Activated CD4-positive, alpha-beta memory T cell treated with anti-CD3 and anti-CD28 coated beads for 36 hours (primary cell): ENCODE data around the gene TEKTIP1. TPM values are rescaled to one million over a fixed set of nuclear protein-coding genes. Genes with fewer than 3 reads are reported as not detected.

ENCODE experiments used
- CTCF ChIA-PET: fragments of 350-600 bp; sonication (Branson Sonifier 250); formaldehyde crosslinking; loops from one replicate; lab custom pipeline; 2021; ENCODE audit warnings: antibody characterized with exemption, inconsistent platforms; lab: Charles Lee
- POLR2A ChIA-PET: fragments of 350-600 bp; sonication (Branson Sonifier 250); formaldehyde crosslinking; loops from one replicate; lab custom pipeline; 2021; ENCODE audit warnings: antibody characterized with exemption; lab: Charles Lee
- DNase-seq: peaks from one replicate; pipeline ENCODE4 v3.0.0-alpha.2; 2020
- H3K27ac Mint-ChIP-seq: one replicate; pipeline ENCODE4 v1.8.0; 2021; ENCODE audit warnings: mixed read lengths
- H3K27me3 Mint-ChIP-seq: one replicate; pipeline ENCODE4 v1.8.0; 2021; ENCODE audit warnings: mixed read lengths
- H3K36me3 Mint-ChIP-seq: one replicate; pipeline ENCODE4 v1.8.0; 2021; ENCODE audit warnings: mixed read lengths
- H3K4me1 Mint-ChIP-seq: one replicate; pipeline ENCODE4 v1.8.0; 2021; ENCODE audit warnings: low read depth, mixed read lengths
- H3K4me3 Mint-ChIP-seq: one replicate; pipeline ENCODE4 v1.8.0; 2021; ENCODE audit warnings: mild to moderate bottlenecking, mixed read lengths
- H3K9me3 Mint-ChIP-seq: one replicate; pipeline ENCODE4 v1.8.0; 2021; ENCODE audit warnings: mixed read lengths
- intact Hi-C: fragments of 100-400 bp; cut with micrococcal nuclease; formaldehyde crosslinking; loops from one replicate; pipeline ENCODE4 v1.15.1; 2023
- total RNA-seq, 2 experiments: library from RNA; stranded (reverse); gene quantifications; one replicate each; pipeline ENCODE4 v1.2.3, GENCODE V29; 2021

The TEKTIP1 gene
- total RNA-seq, 2 experiments from 2014 or later, result 1.1 to 1.8 TPM

DNA sequence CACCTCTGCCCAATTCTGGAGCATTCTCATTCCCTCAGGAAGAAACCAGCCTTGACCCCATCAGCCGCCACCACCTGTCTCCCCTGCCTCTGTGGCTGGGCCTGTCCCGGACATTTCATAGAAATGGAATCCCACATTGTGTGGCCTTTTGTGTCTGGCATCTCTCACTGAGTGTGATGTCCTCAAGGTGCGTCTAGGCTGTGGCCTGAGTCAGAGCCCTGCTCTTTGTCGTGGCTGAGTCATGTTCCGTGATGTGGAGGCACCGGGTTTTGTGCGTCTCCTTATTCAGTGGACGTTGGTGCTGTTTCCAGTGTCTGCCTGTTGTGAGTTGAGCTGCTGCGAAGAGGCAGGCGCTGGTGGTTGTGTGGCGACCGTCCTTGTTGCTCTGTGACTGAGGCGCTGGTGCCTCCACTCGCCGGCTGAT, 29.4 kb upstream of the TEKTIP1 start:
- POLR2A ChIA-PET, result no interaction called here
- DNase-seq, result peak; percentile 65
- intact Hi-C loops, result loop anchor here (5.0 to 10.0 kb wide), 2 partner anchors 478 to 725 kb away; partner anchors contain the start of genes EEF2, SGTA and THOP1
- H3K9me3 Mint-ChIP-seq, result no peaks in the 10 kb centered on the region
- H3K27me3 Mint-ChIP-seq, result no peaks in the 10 kb centered on the region
- H3K4me3 Mint-ChIP-seq, result peak overlapping the region; percentile 16
- CTCF ChIA-PET, result no interaction called here
- peaks cover 53% of the 10 kb centered on the region for H3K4me1 Mint-ChIP-seq
- peaks cover 14% of the 10 kb centered on the region for H3K36me3 Mint-ChIP-seq
- H3K27ac Mint-ChIP-seq, result peak overlapping the region; percentile 42

DNA sequence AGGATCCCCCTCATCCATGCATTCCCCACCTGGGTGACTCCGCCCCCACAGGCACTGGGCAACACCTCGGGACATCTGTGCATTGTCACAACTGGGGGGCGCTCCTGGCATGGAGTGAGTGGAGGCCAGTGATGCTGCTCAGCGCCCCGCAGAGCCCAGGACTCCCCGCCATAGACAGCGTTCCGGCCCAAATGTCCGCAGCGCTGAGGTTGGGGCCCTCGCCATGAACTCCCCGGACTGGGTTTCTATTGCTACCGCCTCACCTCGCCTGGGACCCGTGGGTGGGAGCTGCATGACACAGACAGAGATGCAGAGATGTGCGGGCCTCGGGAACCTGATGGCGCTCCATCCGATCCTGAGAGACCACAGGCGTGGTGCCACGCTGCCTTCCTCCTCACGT, 28.2 kb upstream of the TEKTIP1 start:
- POLR2A ChIA-PET, result no interaction called here
- no peak for DNase-seq
- no peaks in the 10 kb centered on the region for H3K9me3 Mint-ChIP-seq
- no peak overlapping the region for H3K4me3 Mint-ChIP-seq
- intact Hi-C loops, result no loop called here
- no peaks in the 10 kb centered on the region for H3K27me3 Mint-ChIP-seq
- peaks cover 13% of the 10 kb centered on the region for H3K36me3 Mint-ChIP-seq
- CTCF ChIA-PET, result no interaction called here
- H3K27ac Mint-ChIP-seq, result no peak overlapping the region
- peaks cover 51% of the 10 kb centered on the region for H3K4me1 Mint-ChIP-seq

DNA sequence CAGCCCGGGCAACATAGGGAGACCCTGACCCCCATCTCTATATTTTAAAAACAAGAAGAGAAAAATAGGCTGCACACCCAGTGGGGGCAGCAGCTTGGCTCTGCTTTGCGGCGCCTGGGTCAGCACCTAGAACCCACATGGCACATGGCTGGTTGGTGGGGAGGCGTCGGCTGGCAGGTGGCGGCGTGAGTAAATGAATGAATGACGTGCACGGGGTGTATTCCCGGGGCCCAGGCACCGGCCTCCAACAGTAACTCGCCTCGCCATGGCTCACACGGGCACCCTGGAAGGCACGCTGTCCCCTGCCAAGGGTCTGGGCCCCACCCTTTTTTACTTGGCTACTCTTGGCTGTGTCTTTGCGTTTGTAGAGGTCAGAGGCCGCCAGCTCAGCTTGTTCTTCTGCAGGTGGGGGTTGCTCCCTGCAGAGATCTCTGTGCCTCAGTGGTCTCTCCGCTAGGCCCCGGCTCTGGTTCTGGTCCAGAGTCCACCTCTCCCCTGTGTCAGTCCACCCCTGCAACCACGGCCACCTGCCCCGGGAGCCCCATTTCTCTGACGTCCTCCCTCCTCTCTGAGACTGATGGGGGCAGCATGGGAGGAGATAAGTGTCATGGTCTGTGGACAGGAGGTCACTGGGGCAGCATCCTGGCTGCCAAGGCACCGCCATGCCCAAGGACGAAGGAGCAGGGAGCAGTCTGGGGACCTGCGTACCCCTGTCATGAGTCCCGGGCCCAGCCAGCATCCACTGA, 27.3 kb upstream of the TEKTIP1 start:
- Mint-ChIP-seq H3K4me1 (peaks cover 59% of the 10 kb centered on the region), H3K27me3 (no peaks in the 10 kb centered on the region), H3K36me3 (peaks cover 11% of the 10 kb centered on the region), H3K27ac (no peak overlapping the region), H3K4me3 (no peak overlapping the region), H3K9me3 (no peaks in the 10 kb centered on the region)
- intact Hi-C loops, result no loop called here
- ChIA-PET CTCF (interaction anchor here (1.7 kb wide), 1 partner anchor 33 kb away, joined by 8 read pairs; no protein-coding TSS in a partner anchor), POLR2A (no interaction called here)
- DNase-seq, result no peak

DNA sequence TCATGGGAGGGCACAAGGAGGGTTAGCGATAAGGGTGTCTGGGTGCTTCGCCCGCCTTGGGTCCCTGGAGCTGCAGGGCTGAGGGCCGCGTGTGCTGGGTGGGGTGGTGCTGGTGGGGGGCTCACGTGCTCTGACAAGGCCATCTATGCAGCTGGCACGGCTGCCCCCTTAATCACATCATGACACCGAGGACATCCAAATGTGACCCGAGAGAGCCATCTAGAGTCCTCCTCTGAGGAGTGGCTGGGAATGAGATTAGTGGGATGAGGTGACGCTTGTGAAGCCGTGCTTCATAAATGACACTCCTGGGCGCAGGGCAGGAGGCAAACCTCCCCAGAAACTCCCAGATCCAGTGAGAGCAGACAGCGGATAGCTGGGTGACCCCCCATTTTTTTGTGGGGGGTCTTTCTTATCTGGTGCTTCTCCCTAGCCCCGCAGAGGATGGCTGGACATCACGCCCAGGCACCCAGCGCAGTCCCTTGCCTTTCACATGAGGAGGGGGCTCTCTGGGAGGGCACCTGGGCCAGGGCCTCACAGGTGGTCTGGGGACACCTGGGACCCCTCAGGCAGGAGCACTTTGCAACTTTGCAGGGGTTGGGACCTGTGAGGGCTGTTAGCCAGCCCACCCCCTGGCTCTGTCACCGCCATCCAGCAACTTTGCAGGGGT, 26.3 kb upstream of the TEKTIP1 start:
- ChIA-PET CTCF (interaction anchor here (0.9 to 1.7 kb wide), 3 partner anchors 32 to 40 kb away, joined by 3 to 8 read pairs (median 4); no protein-coding TSS in a partner anchor), POLR2A (no interaction called here)
- H3K27me3 Mint-ChIP-seq, result no peaks in the 10 kb centered on the region
- H3K36me3 Mint-ChIP-seq, result peaks cover 11% of the 10 kb centered on the region
- intact Hi-C loops, result no loop called here
- H3K4me1 Mint-ChIP-seq, result peaks cover 54% of the 10 kb centered on the region
- no peak for DNase-seq
- no peak overlapping the region for H3K27ac Mint-ChIP-seq
- H3K9me3 Mint-ChIP-seq, result no peaks in the 10 kb centered on the region
- H3K4me3 Mint-ChIP-seq, result no peak overlapping the region

DNA sequence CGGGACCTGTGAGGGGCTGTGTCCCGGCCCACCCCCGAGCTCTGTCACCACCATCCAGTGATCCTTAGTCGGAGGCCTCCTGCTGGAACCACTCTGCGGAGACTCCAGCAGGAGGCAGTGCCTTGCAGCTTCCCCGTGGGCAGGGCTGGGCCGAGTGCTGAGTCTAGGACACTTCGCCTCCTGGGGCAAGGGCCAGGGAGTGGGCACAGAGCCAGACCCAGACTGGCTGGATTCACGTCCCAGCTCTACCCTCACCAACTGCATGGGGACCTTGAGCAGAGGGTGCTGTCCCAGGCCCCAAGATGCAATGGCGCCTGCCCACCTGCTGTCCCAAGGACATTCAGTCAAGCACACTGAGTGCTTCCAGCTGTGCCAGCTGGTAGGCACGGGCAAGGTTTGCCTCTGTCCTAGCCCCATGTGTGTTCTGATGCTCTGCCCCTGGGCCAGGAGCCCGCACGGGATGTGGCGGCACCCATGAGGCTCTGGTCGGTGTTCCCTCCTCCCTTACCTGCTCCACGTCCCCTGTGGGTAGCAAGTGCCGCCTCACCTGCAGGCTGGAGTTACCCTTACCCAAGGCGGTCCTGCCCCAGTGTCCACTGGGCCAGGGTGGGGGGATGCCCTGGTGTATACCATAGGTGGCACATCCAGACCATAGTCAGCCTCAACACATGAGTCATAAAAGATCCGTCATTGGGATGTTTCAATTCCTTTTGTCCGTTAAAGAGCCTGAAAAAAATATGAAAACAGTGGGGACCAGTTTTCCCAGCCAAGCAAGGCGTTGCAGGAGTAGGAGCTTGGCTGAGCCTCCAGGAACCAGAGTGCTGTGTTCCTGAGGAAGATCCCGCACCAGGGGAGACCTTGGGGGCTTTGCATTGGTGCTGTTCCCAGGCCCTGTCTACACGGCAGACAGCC, 25.5 kb upstream of the TEKTIP1 start:
- Mint-ChIP-seq H3K9me3 (no peaks in the 10 kb centered on the region), H3K4me1 (peaks cover 50% of the 10 kb centered on the region), H3K4me3 (no peak overlapping the region), H3K27ac (no peak overlapping the region), H3K27me3 (no peaks in the 10 kb centered on the region), H3K36me3 (peaks cover 9% of the 10 kb centered on the region)
- ChIA-PET CTCF (interaction anchor here (0.9 to 1.7 kb wide), 3 partner anchors 31 to 41 kb away, joined by 3 to 8 read pairs (median 4); no protein-coding TSS in a partner anchor), POLR2A (no interaction called here)
- DNase-seq, result no peak
- intact Hi-C loops, result no loop called here

DNA sequence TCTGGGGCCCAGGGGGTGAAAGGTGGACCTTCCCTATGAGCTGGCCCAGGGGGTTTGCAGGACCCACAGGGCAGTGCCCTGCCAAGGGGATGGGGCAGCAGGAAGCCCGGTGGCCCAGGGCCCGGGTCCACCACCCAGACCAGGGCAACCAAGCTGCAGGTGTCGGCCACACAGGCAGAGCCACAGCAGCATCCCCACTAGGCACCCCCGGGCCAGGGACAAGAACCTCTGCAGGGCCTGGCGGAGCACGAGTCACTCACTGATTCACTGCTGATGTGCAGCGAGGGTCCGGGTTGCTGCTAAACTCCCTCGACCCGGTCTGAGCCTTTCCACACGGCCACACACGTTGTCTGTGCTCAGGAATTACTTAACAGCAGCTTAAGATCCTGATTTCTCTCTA, 24.0 kb upstream of the TEKTIP1 start:
- H3K4me3 Mint-ChIP-seq, result no peak overlapping the region
- DNase-seq, result no peak
- ChIA-PET CTCF (no interaction called here), POLR2A (interaction anchor here (0.6 kb wide), 1 partner anchor 13 kb away, joined by 4 read pairs; no protein-coding TSS in a partner anchor)
- intact Hi-C loops, result no loop called here
- peaks cover under 1% of the 10 kb centered on the region for H3K36me3 Mint-ChIP-seq
- H3K9me3 Mint-ChIP-seq, result no peaks in the 10 kb centered on the region
- no peaks in the 10 kb centered on the region for H3K27me3 Mint-ChIP-seq
- H3K27ac Mint-ChIP-seq, result no peak overlapping the region
- peaks cover 38% of the 10 kb centered on the region for H3K4me1 Mint-ChIP-seq

DNA sequence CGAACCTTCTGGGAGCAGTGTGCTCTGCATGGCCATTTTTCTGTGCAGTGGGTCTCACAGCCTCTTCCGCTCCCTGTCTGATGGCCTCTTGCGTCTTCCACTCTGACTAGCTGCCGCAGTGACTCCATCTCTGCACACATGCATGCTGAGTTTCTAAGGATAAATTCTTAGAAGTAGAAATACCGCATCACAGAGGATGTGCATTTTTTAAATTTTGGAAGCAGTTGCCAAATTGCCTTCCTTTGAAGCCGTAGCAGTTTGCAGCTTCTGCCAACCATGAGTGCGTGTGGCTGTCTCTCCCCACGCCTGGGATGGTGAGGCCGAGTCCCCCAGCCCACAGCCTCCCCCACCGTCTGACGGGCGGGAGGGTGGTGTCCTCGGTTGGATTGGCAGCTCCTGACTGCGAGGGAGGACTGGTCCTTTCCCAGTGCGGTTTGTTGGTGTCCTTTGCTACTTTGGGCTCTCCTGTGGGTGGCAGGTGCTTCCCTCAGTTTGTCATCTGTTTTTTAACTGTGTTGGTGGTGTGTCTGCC, 23.0 kb upstream of the TEKTIP1 start:
- CTCF ChIA-PET, result no interaction called here
- intact Hi-C loops, result no loop called here
- no peaks in the 10 kb centered on the region for H3K9me3 Mint-ChIP-seq
- no peak overlapping the region for H3K27ac Mint-ChIP-seq
- H3K4me3 Mint-ChIP-seq, result no peak overlapping the region
- DNase-seq, result no peak
- H3K4me1 Mint-ChIP-seq, result peaks cover 31% of the 10 kb centered on the region
- no peaks in the 10 kb centered on the region for H3K36me3 Mint-ChIP-seq
- POLR2A ChIA-PET, result interaction anchor here (0.6 kb wide), 1 partner anchor 17 kb away, joined by 3 read pairs; no protein-coding TSS in a partner anchor
- H3K27me3 Mint-ChIP-seq, result no peaks in the 10 kb centered on the region

DNA sequence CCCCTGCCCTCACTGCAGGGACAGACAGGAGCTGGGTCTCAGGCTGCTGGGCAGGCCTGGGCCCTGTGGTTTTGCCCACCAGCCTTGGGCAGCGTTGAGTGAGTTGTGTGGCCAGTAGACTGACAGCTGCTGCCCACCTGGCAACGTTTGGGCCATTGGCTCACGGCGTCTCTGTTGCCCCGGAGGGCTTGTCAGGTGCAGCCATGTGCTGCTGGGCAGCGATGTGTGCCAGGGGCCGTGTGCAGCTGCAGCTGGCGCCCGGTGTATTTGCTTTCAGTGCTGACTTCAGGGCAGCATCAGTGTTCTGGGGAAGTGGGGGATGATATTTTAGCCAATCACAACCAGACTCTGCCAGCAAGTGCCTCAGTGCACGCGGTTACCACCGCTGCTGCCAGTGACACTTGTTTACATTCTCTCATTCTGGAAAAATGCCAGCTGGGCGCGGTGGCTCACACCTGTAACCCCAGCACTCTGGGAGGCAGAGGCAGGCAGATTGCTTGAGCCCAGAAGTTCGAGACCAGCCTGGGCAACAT, 22.2 kb upstream of the TEKTIP1 start:
- Mint-ChIP-seq H3K9me3 (no peaks in the 10 kb centered on the region), H3K4me1 (peaks cover 29% of the 10 kb centered on the region)
- CTCF ChIA-PET, result no interaction called here

DNA sequence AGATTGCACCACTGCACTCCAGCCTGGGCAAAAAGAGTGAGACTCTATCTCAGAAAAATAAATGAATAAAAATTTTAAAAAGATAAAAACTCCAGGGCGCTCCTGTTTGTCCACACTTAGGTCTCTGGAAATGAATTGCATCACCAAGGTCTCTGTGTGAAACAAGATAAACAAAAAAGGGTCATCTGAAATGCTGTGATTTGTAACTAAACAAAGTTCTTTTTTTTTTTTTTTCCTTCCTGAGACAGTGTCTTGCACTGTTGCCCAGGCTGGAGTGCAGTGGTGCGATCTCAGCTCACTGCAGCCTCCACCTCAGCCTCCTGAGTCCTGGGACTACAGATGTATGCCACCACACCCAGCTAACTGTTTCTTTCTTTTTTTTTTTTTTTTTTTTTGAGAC, 21.3 kb upstream of the TEKTIP1 start:
- Mint-ChIP-seq H3K36me3 (peaks cover 2% of the 10 kb centered on the region), H3K27me3 (no peaks in the 10 kb centered on the region), H3K4me1 (peaks cover 27% of the 10 kb centered on the region), H3K4me3 (no peak overlapping the region), H3K27ac (no peak overlapping the region), H3K9me3 (no peaks in the 10 kb centered on the region)
- intact Hi-C loops, result no loop called here
- ChIA-PET POLR2A (no interaction called here), CTCF (no interaction called here)
- no peak for DNase-seq

More for the DNA sequence above, 22.2 kb upstream of the TEKTIP1 start:
- no peak overlapping the region for H3K4me3 Mint-ChIP-seq
- POLR2A ChIA-PET, result no interaction called here
- H3K27ac Mint-ChIP-seq, result no peak overlapping the region
- peak; percentile 52 for DNase-seq
- no peaks in the 10 kb centered on the region for H3K27me3 Mint-ChIP-seq
- intact Hi-C loops, result no loop called here
- H3K36me3 Mint-ChIP-seq, result no peaks in the 10 kb centered on the region

DNA sequence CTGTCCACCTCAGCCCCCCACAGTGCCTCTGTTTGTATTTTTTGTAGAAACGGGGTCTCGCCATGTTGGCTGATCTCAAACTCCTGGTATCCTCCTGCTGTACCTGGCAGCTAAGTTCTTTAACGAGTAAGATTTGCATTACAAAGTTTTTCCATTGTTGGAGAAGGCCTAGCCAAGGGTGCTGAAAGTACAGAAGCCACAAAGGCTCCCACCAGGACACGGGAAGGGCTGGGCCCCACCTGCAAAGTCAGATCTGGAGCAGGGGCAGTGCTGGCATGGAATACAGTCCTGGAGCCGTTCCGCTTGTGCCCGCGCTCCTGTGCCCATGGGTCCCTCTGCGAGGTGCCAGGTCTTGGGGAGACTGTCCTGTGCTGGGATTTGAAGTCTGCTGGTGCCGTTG, 20.7 kb upstream of the TEKTIP1 start:
- ChIA-PET POLR2A (interaction anchor here (1.2 kb wide), 1 partner anchor 18 kb away, joined by 3 read pairs; the partner anchor contains the start of gene DOHH), CTCF (interaction anchor here (1.3 kb wide), 1 partner anchor 26 kb away, joined by 3 read pairs; no protein-coding TSS in a partner anchor)
- DNase-seq, result no peak
- Mint-ChIP-seq H3K27ac (no peak overlapping the region), H3K4me1 (peaks cover 27% of the 10 kb centered on the region), H3K27me3 (no peaks in the 10 kb centered on the region), H3K36me3 (peaks cover 2% of the 10 kb centered on the region), H3K4me3 (no peak overlapping the region), H3K9me3 (no peaks in the 10 kb centered on the region)
- intact Hi-C loops, result no loop called here

DNA sequence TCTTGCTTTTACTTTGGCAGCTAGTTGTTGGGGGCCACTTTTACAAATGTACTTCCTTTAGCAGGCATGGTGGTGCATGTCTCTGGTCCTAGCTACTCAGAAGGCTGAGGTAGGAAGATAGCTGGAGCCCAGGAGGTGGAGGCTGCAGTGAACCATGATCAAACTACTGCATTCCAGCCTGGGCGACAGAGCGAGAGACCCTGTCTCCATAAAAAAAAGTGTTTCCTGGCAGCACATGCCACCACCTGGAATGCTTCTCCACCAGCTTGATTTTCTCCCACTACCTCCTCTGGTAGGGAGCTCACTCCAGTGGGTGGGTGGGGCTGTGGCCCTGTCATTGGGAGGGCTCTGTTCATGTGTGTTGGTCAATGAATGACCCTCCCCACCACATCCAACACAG, 20.3 kb upstream of the TEKTIP1 start:
- no peaks in the 10 kb centered on the region for H3K9me3 Mint-ChIP-seq
- no peak overlapping the region for H3K27ac Mint-ChIP-seq
- peaks cover 2% of the 10 kb centered on the region for H3K36me3 Mint-ChIP-seq
- DNase-seq, result no peak
- POLR2A ChIA-PET, result interaction anchor here (1.2 kb wide), 1 partner anchor 18 kb away, joined by 3 read pairs; the partner anchor contains the start of gene DOHH
- CTCF ChIA-PET, result interaction anchor here (1.3 kb wide), 1 partner anchor 26 kb away, joined by 3 read pairs; no protein-coding TSS in a partner anchor
- H3K4me3 Mint-ChIP-seq, result no peak overlapping the region
- intact Hi-C loops, result no loop called here
- H3K27me3 Mint-ChIP-seq, result no peaks in the 10 kb centered on the region
- peaks cover 25% of the 10 kb centered on the region for H3K4me1 Mint-ChIP-seq
